H1 (cell line): ENCODE data around the gene BANF1. TPM values are rescaled to one million over a fixed set of nuclear protein-coding genes. Genes with fewer than 3 reads are reported as not detected.
A peak's percentile ranks its signal among the peaks of the same experiment; 100 is the strongest.

Experiments
- JUND ChIP-seq: IDR thresholded peaks from 2 replicates; pipeline ENCODE4 v1.6.1; 2011; ENCODE audit warnings: mild to moderate bottlenecking, improper control_type of control experiment, low read length
- KDM1A ChIP-seq: fragments of 200-600, 300-600 bp; sonication (generic); IDR thresholded peaks from 2 replicates; pipeline ENCODE4 v1.7.1; 2016; ENCODE audit warnings: mild to moderate bottlenecking, low read length, borderline replicate concordance
- NRF1 ChIP-seq: IDR thresholded peaks from 2 replicates; pipeline ENCODE4 v1.6.1; 2011; ENCODE audit warnings: mild to moderate bottlenecking, low read depth, low read length, improper control_type of control experiment
- PHF8 ChIP-seq: fragments of 200-600 bp; sonication (generic); conservative IDR thresholded peaks from 2 replicates; pipeline ENCODE4 v1.7.1; 2012; ENCODE audit warnings: low read depth, mild to moderate bottlenecking, inconsistent platforms, low read length, moderate library complexity
- RAD21 ChIP-seq, 2 experiments: IDR thresholded peaks in 1 of 2; conservative IDR thresholded peaks in 1 of 2; 2 replicates each; pipeline ENCODE4 v1.6.1; 2011; ENCODE audit warnings: low read depth in 2 of 2, low read length in 2 of 2, improper control_type of control experiment in 1 of 2, inconsistent platforms in 1 of 2, mild to moderate bottlenecking in 1 of 2, moderate library complexity in 1 of 2
- SIN3A ChIP-seq, 2 experiments: IDR thresholded peaks in 1 of 2; conservative IDR thresholded peaks in 1 of 2; 2 replicates each; pipeline ENCODE4 v1.6.1; 2011 to 2012; ENCODE audit warnings: low read length in 2 of 2, improper control_type of control experiment in 1 of 2, low read depth in 1 of 2, mild to moderate bottlenecking in 1 of 2
- polyA plus RNA-seq, 7 experiments: library from polyadenylated mRNA; depleted of rRNA in 3 of 7; stranded (reverse) in 5 of 7; unstranded in 2 of 7; fragments of >200 nt in 5 of 7; fragments of 200-250 nt in 2 of 7; gene quantifications; 1 replicate in 5 of 7; 2 replicates in 1 of 7; 4 replicates in 1 of 7; pipeline versions ENCODE4 v1.2.1 to v1.2.3, GENCODE V29; 2011 to 2013; ENCODE audit warnings: missing spikeins in 2 of 7, mixed read lengths in 2 of 7
- total RNA-seq: library from RNA; stranded (reverse); fragmentation: NEBNext Ultra II Directional; extraction: Animal tissue kit (Norgen Biotek cat#: 25700); gene quantifications from 2 replicates; pipeline ENCODE4 v1.2.1, GENCODE V29; 2021
- TF ChIP-seq, protein P1 (sequence below): fragments of 300-600 bp; sonication (generic); IDR thresholded peaks from 2 replicates; pipeline ENCODE4 v1.7.1; 2012; ENCODE audit warnings: low read length, moderate library complexity, mild to moderate bottlenecking, inconsistent platforms; ENCODE audit not compliant: insufficient replicate concordance
- TF ChIP-seq, protein P2 (sequence below): IDR thresholded peaks from 2 replicates; pipeline ENCODE4 v1.6.1; 2011; ENCODE audit warnings: low read depth, mild to moderate bottlenecking, low read length; ENCODE audit not compliant: insufficient read depth

Gene BANF1
- total and polyA plus RNA-seq, 2 of the 8 experiments (the other 6 are each of a cell fraction or from before 2014, with no cell fraction given) = 330 to 467 TPM

DNA sequence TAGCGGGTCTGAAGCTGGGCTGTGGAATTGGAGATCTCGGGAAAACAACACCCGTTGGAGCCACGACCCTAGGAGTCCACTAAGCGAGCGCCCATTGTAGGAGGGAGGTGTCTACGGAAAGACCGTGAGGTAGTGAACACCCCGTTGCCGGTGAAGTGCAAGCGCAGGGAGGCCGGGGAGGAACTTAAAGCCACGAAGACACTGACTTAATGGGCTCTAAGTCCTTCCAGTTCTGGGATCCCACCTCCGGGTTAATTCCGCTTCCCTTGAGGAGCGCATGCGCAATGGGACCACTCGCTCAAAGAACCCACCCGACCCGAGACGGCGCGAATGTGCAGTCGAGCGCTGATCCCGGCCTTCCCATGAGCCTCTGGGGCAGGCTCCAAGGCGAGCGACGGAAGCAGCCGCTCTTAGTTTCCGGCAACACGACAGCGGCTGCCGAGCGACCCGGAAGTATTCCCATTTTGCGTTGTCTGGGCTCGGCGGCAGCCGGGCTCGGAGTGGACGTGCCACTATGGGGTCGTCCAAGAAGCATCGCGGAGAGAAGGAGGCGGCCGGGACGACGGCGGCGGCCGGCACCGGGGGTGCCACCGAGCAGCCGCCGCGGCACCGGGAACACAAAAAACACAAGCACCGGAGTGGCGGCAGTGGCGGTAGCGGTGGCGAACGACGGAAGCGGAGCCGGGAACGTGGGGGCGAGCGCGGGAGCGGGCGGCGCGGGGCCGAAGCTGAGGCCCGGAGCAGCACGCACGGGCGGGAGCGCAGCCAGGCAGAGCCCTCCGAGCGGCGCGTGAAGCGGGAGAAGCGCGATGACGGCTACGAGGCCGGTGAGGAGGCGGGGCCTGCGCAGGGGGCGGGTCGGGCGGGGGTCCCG, 40.8 kb upstream of the BANF1 start, which contains the start of gene SART1 (continued):
- TF ChIP-seq, protein P1, sequence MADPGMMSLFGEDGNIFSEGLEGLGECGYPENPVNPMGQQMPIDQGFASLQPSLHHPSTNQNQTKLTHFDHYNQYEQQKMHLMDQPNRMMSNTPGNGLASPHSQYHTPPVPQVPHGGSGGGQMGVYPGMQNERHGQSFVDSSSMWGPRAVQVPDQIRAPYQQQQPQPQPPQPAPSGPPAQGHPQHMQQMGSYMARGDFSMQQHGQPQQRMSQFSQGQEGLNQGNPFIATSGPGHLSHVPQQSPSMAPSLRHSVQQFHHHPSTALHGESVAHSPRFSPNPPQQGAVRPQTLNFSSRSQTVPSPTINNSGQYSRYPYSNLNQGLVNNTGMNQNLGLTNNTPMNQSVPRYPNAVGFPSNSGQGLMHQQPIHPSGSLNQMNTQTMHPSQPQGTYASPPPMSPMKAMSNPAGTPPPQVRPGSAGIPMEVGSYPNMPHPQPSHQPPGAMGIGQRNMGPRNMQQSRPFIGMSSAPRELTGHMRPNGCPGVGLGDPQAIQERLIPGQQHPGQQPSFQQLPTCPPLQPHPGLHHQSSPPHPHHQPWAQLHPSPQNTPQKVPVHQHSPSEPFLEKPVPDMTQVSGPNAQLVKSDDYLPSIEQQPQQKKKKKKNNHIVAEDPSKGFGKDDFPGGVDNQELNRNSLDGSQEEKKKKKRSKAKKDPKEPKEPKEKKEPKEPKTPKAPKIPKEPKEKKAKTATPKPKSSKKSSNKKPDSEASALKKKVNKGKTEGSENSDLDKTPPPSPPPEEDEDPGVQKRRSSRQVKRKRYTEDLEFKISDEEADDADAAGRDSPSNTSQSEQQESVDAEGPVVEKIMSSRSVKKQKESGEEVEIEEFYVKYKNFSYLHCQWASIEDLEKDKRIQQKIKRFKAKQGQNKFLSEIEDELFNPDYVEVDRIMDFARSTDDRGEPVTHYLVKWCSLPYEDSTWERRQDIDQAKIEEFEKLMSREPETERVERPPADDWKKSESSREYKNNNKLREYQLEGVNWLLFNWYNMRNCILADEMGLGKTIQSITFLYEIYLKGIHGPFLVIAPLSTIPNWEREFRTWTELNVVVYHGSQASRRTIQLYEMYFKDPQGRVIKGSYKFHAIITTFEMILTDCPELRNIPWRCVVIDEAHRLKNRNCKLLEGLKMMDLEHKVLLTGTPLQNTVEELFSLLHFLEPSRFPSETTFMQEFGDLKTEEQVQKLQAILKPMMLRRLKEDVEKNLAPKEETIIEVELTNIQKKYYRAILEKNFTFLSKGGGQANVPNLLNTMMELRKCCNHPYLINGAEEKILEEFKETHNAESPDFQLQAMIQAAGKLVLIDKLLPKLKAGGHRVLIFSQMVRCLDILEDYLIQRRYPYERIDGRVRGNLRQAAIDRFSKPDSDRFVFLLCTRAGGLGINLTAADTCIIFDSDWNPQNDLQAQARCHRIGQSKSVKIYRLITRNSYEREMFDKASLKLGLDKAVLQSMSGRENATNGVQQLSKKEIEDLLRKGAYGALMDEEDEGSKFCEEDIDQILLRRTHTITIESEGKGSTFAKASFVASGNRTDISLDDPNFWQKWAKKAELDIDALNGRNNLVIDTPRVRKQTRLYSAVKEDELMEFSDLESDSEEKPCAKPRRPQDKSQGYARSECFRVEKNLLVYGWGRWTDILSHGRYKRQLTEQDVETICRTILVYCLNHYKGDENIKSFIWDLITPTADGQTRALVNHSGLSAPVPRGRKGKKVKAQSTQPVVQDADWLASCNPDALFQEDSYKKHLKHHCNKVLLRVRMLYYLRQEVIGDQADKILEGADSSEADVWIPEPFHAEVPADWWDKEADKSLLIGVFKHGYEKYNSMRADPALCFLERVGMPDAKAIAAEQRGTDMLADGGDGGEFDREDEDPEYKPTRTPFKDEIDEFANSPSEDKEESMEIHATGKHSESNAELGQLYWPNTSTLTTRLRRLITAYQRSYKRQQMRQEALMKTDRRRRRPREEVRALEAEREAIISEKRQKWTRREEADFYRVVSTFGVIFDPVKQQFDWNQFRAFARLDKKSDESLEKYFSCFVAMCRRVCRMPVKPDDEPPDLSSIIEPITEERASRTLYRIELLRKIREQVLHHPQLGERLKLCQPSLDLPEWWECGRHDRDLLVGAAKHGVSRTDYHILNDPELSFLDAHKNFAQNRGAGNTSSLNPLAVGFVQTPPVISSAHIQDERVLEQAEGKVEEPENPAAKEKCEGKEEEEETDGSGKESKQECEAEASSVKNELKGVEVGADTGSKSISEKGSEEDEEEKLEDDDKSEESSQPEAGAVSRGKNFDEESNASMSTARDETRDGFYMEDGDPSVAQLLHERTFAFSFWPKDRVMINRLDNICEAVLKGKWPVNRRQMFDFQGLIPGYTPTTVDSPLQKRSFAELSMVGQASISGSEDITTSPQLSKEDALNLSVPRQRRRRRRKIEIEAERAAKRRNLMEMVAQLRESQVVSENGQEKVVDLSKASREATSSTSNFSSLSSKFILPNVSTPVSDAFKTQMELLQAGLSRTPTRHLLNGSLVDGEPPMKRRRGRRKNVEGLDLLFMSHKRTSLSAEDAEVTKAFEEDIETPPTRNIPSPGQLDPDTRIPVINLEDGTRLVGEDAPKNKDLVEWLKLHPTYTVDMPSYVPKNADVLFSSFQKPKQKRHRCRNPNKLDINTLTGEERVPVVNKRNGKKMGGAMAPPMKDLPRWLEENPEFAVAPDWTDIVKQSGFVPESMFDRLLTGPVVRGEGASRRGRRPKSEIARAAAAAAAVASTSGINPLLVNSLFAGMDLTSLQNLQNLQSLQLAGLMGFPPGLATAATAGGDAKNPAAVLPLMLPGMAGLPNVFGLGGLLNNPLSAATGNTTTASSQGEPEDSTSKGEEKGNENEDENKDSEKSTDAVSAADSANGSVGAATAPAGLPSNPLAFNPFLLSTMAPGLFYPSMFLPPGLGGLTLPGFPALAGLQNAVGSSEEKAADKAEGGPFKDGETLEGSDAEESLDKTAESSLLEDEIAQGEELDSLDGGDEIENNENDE = no peak
- no peak for TF ChIP-seq KDM1A
- no peak for TF ChIP-seq JUND
- no peak; a peak in 1 of 4 replicates for TF ChIP-seq RAD21 (IDR thresholded peaks at IDR 0.05 in 1 of 2, conservative IDR thresholded peaks at IDR 0.05 in 1 of 2; ENCODE audit: low read depth in 2 of 2, low read length in 2 of 2)
- TF ChIP-seq NRF1 = peak; percentile 93
- TF ChIP-seq PHF8 = peak; percentile 91
- TF ChIP-seq SIN3A (conservative IDR thresholded peaks at IDR 0.05 in 1 of 2, IDR thresholded peaks at IDR 0.05 in 1 of 2; ENCODE audit: low read depth in 1 of 2, low read length in 2 of 2) = peak; percentile 51 to 84; a peak in 3 of 4 replicates
- TF ChIP-seq, protein P2, sequence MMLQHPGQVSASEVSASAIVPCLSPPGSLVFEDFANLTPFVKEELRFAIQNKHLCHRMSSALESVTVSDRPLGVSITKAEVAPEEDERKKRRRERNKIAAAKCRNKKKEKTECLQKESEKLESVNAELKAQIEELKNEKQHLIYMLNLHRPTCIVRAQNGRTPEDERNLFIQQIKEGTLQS = no peak
